ENCODE results near the gene MRAP2. TPM values are rescaled to one million over a fixed set of nuclear protein-coding genes. Genes with fewer than 3 reads are reported as not detected.

MRAP2 gene, protein sequence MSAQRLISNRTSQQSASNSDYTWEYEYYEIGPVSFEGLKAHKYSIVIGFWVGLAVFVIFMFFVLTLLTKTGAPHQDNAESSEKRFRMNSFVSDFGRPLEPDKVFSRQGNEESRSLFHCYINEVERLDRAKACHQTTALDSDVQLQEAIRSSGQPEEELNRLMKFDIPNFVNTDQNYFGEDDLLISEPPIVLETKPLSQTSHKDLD
- total RNA-seq = not detected
- not detected for polyA plus RNA-seq (2013, experiment 1 of 2)
- 0.57 TPM for polyA plus RNA-seq (2013, experiment 2 of 2)
- total RNA-seq = 0 to 0.16 (median 0) reads per million in 172 experiments

DNA sequence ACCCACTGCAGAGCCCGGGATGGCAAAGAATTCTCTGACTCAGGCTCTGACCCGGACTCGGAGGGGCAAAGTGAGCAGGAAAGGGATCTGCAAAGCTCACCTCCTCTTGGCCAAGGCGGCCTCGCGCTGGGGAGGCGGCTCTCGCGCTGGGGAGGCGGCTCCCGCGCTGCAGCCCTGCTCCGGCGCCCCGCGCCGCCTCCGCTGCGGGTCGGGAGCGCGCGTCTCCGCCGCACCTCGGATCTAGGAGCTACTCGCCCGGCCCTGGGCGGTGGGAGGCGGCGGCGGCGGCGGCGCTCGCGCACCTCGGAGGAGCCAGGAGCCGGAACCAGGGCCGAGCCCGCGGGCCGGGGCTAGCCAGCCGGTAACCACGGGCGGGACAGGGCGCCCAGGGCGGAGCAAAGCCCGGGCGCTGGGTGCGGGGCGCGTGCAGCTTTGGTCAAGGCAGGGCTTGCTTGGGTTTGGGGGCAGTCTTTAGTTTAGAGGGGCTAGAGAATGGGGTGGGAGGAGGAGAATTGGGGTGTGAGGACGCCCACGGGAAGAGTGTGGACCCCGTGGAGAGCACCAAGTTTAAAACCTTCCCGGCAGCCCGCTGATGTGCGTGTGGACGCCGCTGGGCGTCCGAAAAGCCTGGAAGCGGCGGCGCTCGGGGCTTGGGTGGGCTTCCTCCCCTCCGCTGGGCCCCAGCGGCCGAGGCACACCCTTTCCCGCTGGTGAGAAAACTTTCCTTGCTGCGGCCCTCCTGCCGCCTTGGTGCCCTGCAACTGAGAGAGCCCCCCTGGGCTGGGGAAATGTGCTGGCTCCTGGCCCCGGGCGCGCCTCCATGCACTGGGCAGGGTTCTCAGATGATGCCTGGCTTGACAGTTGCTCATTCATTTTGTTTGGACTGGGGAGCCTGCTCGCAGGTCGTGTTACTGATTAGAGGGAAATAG, at the start of gene MRAP2:
Gene MRAP2 (plus strand): TSS at position 250 of the 929 bp plus-strand sequence. CDS start 21,547 bp downstream, outside the sequence.
- TF ChIP-seq, protein P1, sequence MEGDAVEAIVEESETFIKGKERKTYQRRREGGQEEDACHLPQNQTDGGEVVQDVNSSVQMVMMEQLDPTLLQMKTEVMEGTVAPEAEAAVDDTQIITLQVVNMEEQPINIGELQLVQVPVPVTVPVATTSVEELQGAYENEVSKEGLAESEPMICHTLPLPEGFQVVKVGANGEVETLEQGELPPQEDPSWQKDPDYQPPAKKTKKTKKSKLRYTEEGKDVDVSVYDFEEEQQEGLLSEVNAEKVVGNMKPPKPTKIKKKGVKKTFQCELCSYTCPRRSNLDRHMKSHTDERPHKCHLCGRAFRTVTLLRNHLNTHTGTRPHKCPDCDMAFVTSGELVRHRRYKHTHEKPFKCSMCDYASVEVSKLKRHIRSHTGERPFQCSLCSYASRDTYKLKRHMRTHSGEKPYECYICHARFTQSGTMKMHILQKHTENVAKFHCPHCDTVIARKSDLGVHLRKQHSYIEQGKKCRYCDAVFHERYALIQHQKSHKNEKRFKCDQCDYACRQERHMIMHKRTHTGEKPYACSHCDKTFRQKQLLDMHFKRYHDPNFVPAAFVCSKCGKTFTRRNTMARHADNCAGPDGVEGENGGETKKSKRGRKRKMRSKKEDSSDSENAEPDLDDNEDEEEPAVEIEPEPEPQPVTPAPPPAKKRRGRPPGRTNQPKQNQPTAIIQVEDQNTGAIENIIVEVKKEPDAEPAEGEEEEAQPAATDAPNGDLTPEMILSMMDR (IDR thresholded peaks at IDR 0.05) = no peak
- POLR2A ChIA-PET = no interaction called here
- Mint-ChIP-seq H3K4me3 (no peak within 1 kb of the TSS), H3K4me1 (ENCODE audit: low read depth) (no peaks in the 10 kb centered on the region), H3K9me3 (no peaks in the 10 kb centered on the region), H3K27me3 (peaks cover 64% of the 10 kb centered on the region), H3K36me3 (ENCODE audit: low read depth) (no peaks in the 10 kb centered on the region), H3K27ac (no peak within 1 kb of the TSS)
- ATAC-seq (ENCODE audit: poor library complexity) (no peak), DNase-seq (no peak)
- no peak within 1 kb of the TSS for H3K4me3 ChIP-seq (ENCODE audit: low read length)
- H3K27ac ChIP-seq (ENCODE audit: low read depth in 1 of 2, low read length in 2 of 2) = no peak within 1 kb of the TSS
- no peaks in the 10 kb centered on the region for H3K36me3 ChIP-seq (ENCODE audit: insufficient read depth, low read length)
- peaks cover 3% of the 10 kb centered on the region for H3K4me1 ChIP-seq (ENCODE audit: insufficient read depth, low read length)
- peaks cover 19 to 24% of the 10 kb centered on the region in 2 experiments for H3K27me3 ChIP-seq (ENCODE audit: control insufficient read depth in 1 of 2, insufficient read depth in 2 of 2, low read length in 2 of 2)
- CTCF ChIA-PET = no interaction called here
- H3K9me3 ChIP-seq (ENCODE audit: control insufficient read depth in 1 of 2, insufficient read depth in 1 of 2, low read length in 2 of 2) = peaks cover 0 to 15% of the 10 kb centered on the region in 2 experiments
- intact Hi-C loops (cut with DNase I, micrococcal nuclease) = no loop called here

DNA sequence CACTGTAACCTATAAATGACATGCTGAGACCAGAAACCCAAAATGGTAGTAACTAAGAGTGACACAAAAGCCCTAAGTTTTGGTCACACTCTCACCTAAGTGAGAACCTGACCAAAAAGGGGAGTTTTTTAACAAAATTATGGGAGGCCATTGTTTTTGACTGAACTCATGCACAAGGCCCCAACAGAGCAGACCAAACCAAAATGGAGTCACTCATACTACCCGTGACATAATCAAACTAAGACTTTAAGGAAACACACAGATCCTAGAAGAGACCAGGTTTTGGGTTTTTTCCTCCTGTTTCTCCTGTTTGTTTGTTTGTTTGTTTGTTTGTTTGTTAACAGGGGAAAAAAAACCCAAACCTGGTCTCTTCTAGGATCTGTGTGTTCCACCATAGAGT, 49.2 kb upstream of the MRAP2 start:
- Mint-ChIP-seq H3K27me3 (no peaks in the 10 kb centered on the region), H3K4me3 (no peak overlapping the region)
- ATAC-seq (ENCODE audit: poor library complexity) = no peak

DNA sequence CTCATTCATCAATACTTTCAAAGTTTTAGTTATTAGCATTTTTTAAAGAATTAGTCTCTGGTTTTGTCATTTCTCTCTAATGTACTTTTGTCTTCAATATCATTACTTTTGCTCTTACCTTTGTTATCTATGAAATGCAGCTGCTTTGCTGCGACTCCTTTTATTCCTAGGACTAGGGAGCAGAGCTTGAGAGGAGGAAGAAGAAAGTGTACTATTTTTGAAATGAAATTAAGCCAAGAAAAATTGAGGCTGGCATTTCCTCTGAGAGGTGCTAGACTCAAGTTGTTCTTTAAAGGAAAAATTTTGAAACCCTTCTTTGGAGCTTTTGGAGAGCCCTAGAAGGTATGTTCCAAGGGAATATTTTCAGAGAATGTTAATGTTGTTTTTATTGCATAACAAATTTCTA, 48.3 kb upstream of the MRAP2 start:
- no peaks in the 10 kb centered on the region for H3K36me3 Mint-ChIP-seq (ENCODE audit: low read depth)
- ChIA-PET POLR2A (no interaction called here), CTCF (no interaction called here)
- intact Hi-C loops (cut with DNase I, micrococcal nuclease) = no loop called here
- H3K4me1 ChIP-seq (ENCODE audit: insufficient read depth, low read length) = no peaks in the 10 kb centered on the region
- no peaks in the 10 kb centered on the region for H3K9me3 Mint-ChIP-seq
- no peak overlapping the region for H3K4me3 ChIP-seq (ENCODE audit: low read length)
- no peaks in the 10 kb centered on the region for H3K4me1 Mint-ChIP-seq (ENCODE audit: low read depth)
- H3K4me3 Mint-ChIP-seq = no peak overlapping the region
- no peak for DNase-seq
- ATAC-seq (ENCODE audit: poor library complexity) = no peak
- H3K9me3 ChIP-seq (ENCODE audit: control insufficient read depth in 1 of 2, insufficient read depth in 1 of 2, low read length in 2 of 2) = no peaks in the 10 kb centered on the region
- no peak overlapping the region for H3K27ac Mint-ChIP-seq
- H3K27me3 ChIP-seq (ENCODE audit: control insufficient read depth in 1 of 2, insufficient read depth in 2 of 2, low read length in 2 of 2) = no peaks in the 10 kb centered on the region
- H3K27me3 Mint-ChIP-seq = no peaks in the 10 kb centered on the region
- TF ChIP-seq, protein P1 (IDR thresholded peaks at IDR 0.05) = no peak
- H3K27ac ChIP-seq (ENCODE audit: low read depth in 1 of 2, low read length in 2 of 2) = no peak overlapping the region
- no peaks in the 10 kb centered on the region for H3K36me3 ChIP-seq (ENCODE audit: insufficient read depth, low read length)

More for the DNA sequence above, 49.2 kb upstream of the MRAP2 start:
- H3K9me3 ChIP-seq (ENCODE audit: control insufficient read depth in 1 of 2, insufficient read depth in 1 of 2, low read length in 2 of 2) = no peaks in the 10 kb centered on the region
- DNase-seq = no peak
- no peaks in the 10 kb centered on the region for H3K4me1 ChIP-seq (ENCODE audit: insufficient read depth, low read length)
- POLR2A ChIA-PET = no interaction called here
- no peaks in the 10 kb centered on the region for H3K36me3 ChIP-seq (ENCODE audit: insufficient read depth, low read length)
- intact Hi-C loops (cut with DNase I, micrococcal nuclease) = no loop called here
- Mint-ChIP-seq H3K36me3 (ENCODE audit: low read depth) (no peaks in the 10 kb centered on the region), H3K27ac (no peak overlapping the region), H3K9me3 (peaks cover 4% of the 10 kb centered on the region), H3K4me1 (ENCODE audit: low read depth) (no peaks in the 10 kb centered on the region)
- H3K27me3 ChIP-seq (ENCODE audit: control insufficient read depth in 1 of 2, insufficient read depth in 2 of 2, low read length in 2 of 2) = no peaks in the 10 kb centered on the region
- H3K4me3 ChIP-seq (ENCODE audit: low read length) = no peak overlapping the region
- CTCF ChIA-PET = no interaction called here
- TF ChIP-seq, protein P1 (IDR thresholded peaks at IDR 0.05) = no peak
- no peak overlapping the region for H3K27ac ChIP-seq (ENCODE audit: low read depth in 1 of 2, low read length in 2 of 2)
